Neural cell (in vitro differentiated cells): ENCODE measurements around the gene CRKL. TPM values are rescaled to one million over a fixed set of nuclear protein-coding genes. Genes with fewer than 3 reads are reported as not detected.

ENCODE experiments used
- H2AFZ ChIP-seq: fragments of 200-600, 300-800 bp; sonication (generic), shearing (Covaris generic); 2 replicates; pipeline ENCODE4 v1.6.0; 2014; ENCODE audit warnings: low read depth, mild to moderate bottlenecking, antibody characterized with exemption, low read length, moderate library complexity
- H3F3A ChIP-seq: fragments of 200-600 bp; shearing (Covaris generic); 2 replicates; pipeline ENCODE4 v1.6.1; 2016; ENCODE audit warnings: mild to moderate bottlenecking, moderate library complexity, mixed read lengths, antibody characterized with exemption, low read length; ENCODE audit not compliant: insufficient read depth, poor library complexity, severe bottlenecking
- H3K27ac ChIP-seq: fragments of 200-600, 300-800 bp; sonication (generic), shearing (Covaris generic); 2 replicates; pipeline ENCODE4 v1.5.1; 2014; ENCODE audit warnings: mild to moderate bottlenecking, low read length, moderate library complexity
- H3K27me3 ChIP-seq: fragments of 300-800, 200-600 bp; sonication (generic), shearing (Covaris generic); 2 replicates; pipeline ENCODE4 v1.6.0; 2014; ENCODE audit warnings: mild to moderate bottlenecking, low read depth, low read length, moderate library complexity; ENCODE audit not compliant: insufficient read depth
- H3K36me3 ChIP-seq: fragments of 300-800, 200-600 bp; sonication (generic), shearing (Covaris generic); 2 replicates; pipeline ENCODE4 v1.5.1; 2014; ENCODE audit warnings: mild to moderate bottlenecking, antibody characterized with exemption, low read length, moderate library complexity; ENCODE audit not compliant: insufficient read depth
- H3K4me2 ChIP-seq: fragments of 300-800, 200-600 bp; sonication (generic), shearing (Covaris generic); 2 replicates; pipeline ENCODE4 v1.6.0; 2014; ENCODE audit warnings: mild to moderate bottlenecking, low read length
- H3K4me3 ChIP-seq: fragments of 300-800, 200-600 bp; sonication (generic), shearing (Covaris generic); 2 replicates; pipeline ENCODE4 v1.5.1; 2014; ENCODE audit warnings: mild to moderate bottlenecking, low read length, moderate library complexity
- H3K79me2 ChIP-seq: fragments of 200-600 bp; shearing (Covaris generic); replicated peaks from 2 replicates; pipeline ENCODE4 v1.6.0; 2014; ENCODE audit warnings: mild to moderate bottlenecking, low read length, moderate library complexity; ENCODE audit not compliant: insufficient read depth
- H3K9ac ChIP-seq: fragments of 300-800, 200-600 bp; sonication (generic), shearing (Covaris generic); 2 replicates; pipeline ENCODE4 v1.6.1; 2016; ENCODE audit warnings: mild to moderate bottlenecking, low read length, mixed read lengths
- H3K9me2 ChIP-seq: fragments of 200-600 bp; shearing (Covaris generic); 2 replicates; pipeline ENCODE4 v1.6.1; 2016; ENCODE audit warnings: mild to moderate bottlenecking, low read length, mixed read lengths; ENCODE audit not compliant: insufficient read depth
- H3K9me3 ChIP-seq: fragments of 200-600, 300-800 bp; sonication (generic), shearing (Covaris generic); 2 replicates; pipeline ENCODE4 v1.6.1; 2016; ENCODE audit warnings: mild to moderate bottlenecking, mixed run types, low read length, moderate library complexity, mixed read lengths
- H4K20me1 ChIP-seq: fragments of 200-600 bp; shearing (Covaris generic); 2 replicates; pipeline ENCODE4 v1.6.1; 2016; ENCODE audit warnings: mild to moderate bottlenecking, mixed run types; ENCODE audit not compliant: insufficient read depth
- CTCF ChIP-seq: fragments of 450-650 bp; IDR thresholded peaks from 2 replicates; pipeline ENCODE4 v1.5.1; 2014; ENCODE audit warnings: antibody characterized with exemption, mild to moderate bottlenecking, moderate library complexity; ENCODE audit not compliant: poor library complexity, severe bottlenecking
- EP300 ChIP-seq: fragments of 450-650 bp; conservative IDR thresholded peaks from 2 replicates; pipeline ENCODE4 v1.6.1; 2014; ENCODE audit warnings: antibody characterized with exemption, mild to moderate bottlenecking, moderate library complexity; ENCODE audit not compliant: poor library complexity, severe bottlenecking
- EZH2 ChIP-seq: fragments of 200-600, 300-800 bp; shearing (Covaris generic), sonication (generic); IDR thresholded peaks from 2 replicates; pipeline ENCODE4 v1.6.1; 2014; ENCODE audit warnings: antibody characterized with exemption, low read length, borderline replicate concordance, mild to moderate bottlenecking; ENCODE audit not compliant: insufficient read depth, poor library complexity, severe bottlenecking
- MXI1 ChIP-seq: fragments of 450-650 bp; conservative IDR thresholded peaks from 2 replicates; pipeline ENCODE4 v1.6.1; 2014; ENCODE audit warnings: antibody characterized with exemption, mild to moderate bottlenecking; ENCODE audit not compliant: poor library complexity, severe bottlenecking
- POLR2AphosphoS5 ChIP-seq: IDR thresholded peaks from 2 replicates; pipeline ENCODE4 v1.6.1; 2012
- RAD21 ChIP-seq: fragments of 450-650 bp; conservative IDR thresholded peaks from 2 replicates; pipeline ENCODE4 v1.6.1; 2014; ENCODE audit warnings: antibody characterized with exemption, mild to moderate bottlenecking, moderate library complexity
- REST ChIP-seq: IDR thresholded peaks from 2 replicates; pipeline ENCODE4 v1.6.1; 2012; ENCODE audit warnings: borderline replicate concordance
- SMC3 ChIP-seq: fragments of 450-650 bp; conservative IDR thresholded peaks from 2 replicates; pipeline ENCODE4 v1.6.1; 2014; ENCODE audit warnings: antibody characterized with exemption, mild to moderate bottlenecking, moderate library complexity; ENCODE audit not compliant: poor library complexity
- TAF1 ChIP-seq: IDR thresholded peaks from 2 replicates; pipeline ENCODE4 v1.6.1; 2012; ENCODE audit warnings: low read depth
- polyA plus RNA-seq: library from polyadenylated mRNA; depleted of rRNA; stranded (reverse); fragments of >200 nt; gene quantifications from 2 replicates; pipeline ENCODE4 v1.2.3, GENCODE V29; 2014

Gene CRKL
- polyA plus RNA-seq, 1 donor from 2014 or later: 46.8 TPM

- TF ChIP-seq RAD21 (no peak), EZH2 (no peak), TAF1 (no peak)
Measured at GRCh38 chr22:20922141-20922751, 5.0 kb downstream of the CRKL start (continued).

GRCh38 chr22:20926243-20926642, 9.0 kb downstream of the CRKL start:
- Histone ChIP-seq H3K79me2 (peaks cover 85% of the 10 kb centered on the region), H3K9me2 (no peaks in the 10 kb centered on the region), H3K27me3 (no peaks in the 10 kb centered on the region), H3F3A (no peaks in the 10 kb centered on the region), H2AFZ (no peak overlapping the region), H3K4me2 (no peak overlapping the region), H3K9me3 (no peaks in the 10 kb centered on the region), H4K20me1 (peaks cover 16% of the 10 kb centered on the region), H3K9ac (no peak overlapping the region), H3K27ac (no peak overlapping the region), H3K4me3 (no peak overlapping the region), H3K36me3 (no peaks in the 10 kb centered on the region)
- TF ChIP-seq EP300: no peak
- TF ChIP-seq MXI1: no peak
- TF ChIP-seq POLR2AphosphoS5: no peak

- Histone ChIP-seq H2AFZ (no peak overlapping the region), H3K9me3 (no peaks in the 10 kb centered on the region), H3K9ac (no peak overlapping the region), H4K20me1 (peaks cover 16% of the 10 kb centered on the region), H3F3A (no peaks in the 10 kb centered on the region), H3K9me2 (no peaks in the 10 kb centered on the region), H3K27ac (no peak overlapping the region), H3K4me2 (no peak overlapping the region), H3K79me2 (peaks cover 84% of the 10 kb centered on the region), H3K4me3 (no peak overlapping the region), H3K36me3 (no peaks in the 10 kb centered on the region), H3K27me3 (no peaks in the 10 kb centered on the region)
- TF ChIP-seq MXI1 (no peak), CTCF (no peak), SMC3 (no peak), RAD21 (no peak), EZH2 (no peak), POLR2AphosphoS5 (no peak), REST (no peak), TAF1 (no peak), EP300 (no peak)
Measured at GRCh38 chr22:20927940-20928572, 10.8 kb downstream of the CRKL start.
